ENCODE data around the gene ARHGEF28. TPM values are rescaled to one million over a fixed set of nuclear protein-coding genes. Genes with fewer than 3 reads are reported as not detected.

Gene ARHGEF28
- total RNA-seq, 1 experiment from 2014 or later = 0.57 TPM

- H2AK5ac ChIP-seq (ENCODE audit: insufficient read length, low read length) = no peak overlapping the region
- Mint-ChIP-seq H3K9me3 (peaks cover 3 to 5% of the 10 kb centered on the region in 2 experiments; a peak in 2 of 5 replicates), H3K27me3 (ENCODE audit: low read depth) (no peaks in the 10 kb centered on the region), H3K4me1 (no peaks in the 10 kb centered on the region), H3K27ac (no peak overlapping the region), H3K36me3 (ENCODE audit: insufficient read depth in 1 of 3, low read depth in 3 of 3) (no peaks in the 10 kb centered on the region), H3K4me3 (no peak overlapping the region)
- WGBS (ENCODE audit: extremely low coverage, insufficient read length, low lambda C conversion rate) = no CpG with 5 or more reads among the region's 4 CpGs
- H3K79me1 ChIP-seq (ENCODE audit: insufficient read depth, low read depth, low read length, poor library complexity, severe bottlenecking) = no peaks in the 10 kb centered on the region
- no peaks in the 10 kb centered on the region for H3K9me3 ChIP-seq (ENCODE audit: control insufficient read depth, low read depth, low read length)
- no peak overlapping the region for H3K4ac ChIP-seq (ENCODE audit: low read depth, low read length)
- no peaks in the 10 kb centered on the region for H3K23me2 ChIP-seq (ENCODE audit: insufficient read length, low read depth, low read length, poor library complexity, severe bottlenecking)
- no peak overlapping the region for H3K4me2 ChIP-seq (ENCODE audit: insufficient read depth, insufficient read length, low read length)
- no peaks in the 10 kb centered on the region for H4K20me1 ChIP-seq (ENCODE audit: control insufficient read depth, insufficient read depth, insufficient read length)
- no peaks in the 10 kb centered on the region for H3K79me2 ChIP-seq (ENCODE audit: insufficient read depth, low read length)
- no peak overlapping the region for H2BK5ac ChIP-seq (ENCODE audit: insufficient read length, low read length)
- H3K27me3 ChIP-seq (ENCODE audit: insufficient read depth, low read length) = no peaks in the 10 kb centered on the region
- H3K4me1 ChIP-seq (ENCODE audit: insufficient read depth, low read length) = no peaks in the 10 kb centered on the region
- H4K5ac ChIP-seq (ENCODE audit: insufficient read length, low read depth, low read length) = no peak overlapping the region
- no peak overlapping the region for H3T11ph ChIP-seq (ENCODE audit: low read length)
- H2BK20ac ChIP-seq (ENCODE audit: low read depth, low read length, poor library complexity, severe bottlenecking) = no peak overlapping the region
- no peak overlapping the region for H3K9ac ChIP-seq (ENCODE audit: extremely low read depth, insufficient read length, low read length)
- H2BK12ac ChIP-seq (ENCODE audit: insufficient read length, low read depth, low read length) = no peak overlapping the region
- H3K27ac ChIP-seq (ENCODE audit: insufficient read length, low read depth, low read length) = no peak overlapping the region
- H2BK15ac ChIP-seq (ENCODE audit: low read depth, low read length) = no peak overlapping the region
- no peak overlapping the region for H3K56ac ChIP-seq (ENCODE audit: insufficient read length, low read depth, low read length)
- TF ChIP-seq CTCF (conservative IDR thresholded peaks at IDR 0.05) = peak; percentile 35; the same call in 2 of the 3 replicates
- no peak overlapping the region for H4K8ac ChIP-seq (replicated peaks; ENCODE audit: insufficient read length, low read depth, low read length)
- H2AFZ ChIP-seq (ENCODE audit: low read length) = no peak overlapping the region
- no peak overlapping the region for H2BK120ac ChIP-seq (ENCODE audit: low read depth, low read length, poor library complexity, severe bottlenecking)
- no peak overlapping the region for H3K18ac ChIP-seq (ENCODE audit: insufficient read length, low read depth, low read length)
- no peak overlapping the region for H4K91ac ChIP-seq (ENCODE audit: insufficient read length, low read depth, low read length)
- no peak for DNase-seq
- H3K23ac ChIP-seq (ENCODE audit: insufficient read length, low read depth, low read length) = no peak overlapping the region
- H3K14ac ChIP-seq (ENCODE audit: insufficient read depth, low read length) = no peak overlapping the region
Measured at GRCh38 chr5:73901455-73901854, 275.5 kb downstream of the ARHGEF28 start.
